SK-N-MC (cell line): ENCODE results near the gene WDFY1.

Experiments used
- DNase-seq: peaks from one replicate; pipeline ENCODE4 v3.0.0-alpha.2; 2011; ENCODE audit warnings: low read depth, low spot score
- H3K27ac ChIP-seq: fragments of 200-600 bp; sonication (generic); 2 replicates; pipeline ENCODE4 v1.5.1; 2016; ENCODE audit warnings: mixed run types
- H3K36me3 ChIP-seq: fragments of 200-600 bp; sonication (generic); 2 replicates; pipeline ENCODE4 v1.6.1; 2017; ENCODE audit warnings: antibody characterized with exemption, low read length, mixed read lengths; ENCODE audit not compliant: insufficient read depth
- H3K4me3 ChIP-seq: fragments of 200-600 bp; sonication (generic); 2 replicates; pipeline ENCODE4 v1.5.1; 2016
- H3K9ac ChIP-seq: fragments of 200-600 bp; sonication (generic); 2 replicates; pipeline ENCODE4 v1.8.0; 2017; ENCODE audit warnings: mixed run types, mixed read lengths; ENCODE audit not compliant: insufficient read length
- H3K9me3 ChIP-seq: fragments of 200-600 bp; sonication (generic); 2 replicates; pipeline ENCODE4 v1.6.1; 2017; ENCODE audit warnings: low read depth, mild to moderate bottlenecking, antibody characterized with exemption, low read length, moderate library complexity, mixed read lengths
- EZH2 ChIP-seq: fragments of 200-600 bp; sonication (generic); IDR thresholded peaks from one replicate; pipeline ENCODE4 v1.6.1; 2017; ENCODE audit warnings: antibody characterized with exemption
- FOXP2 ChIP-seq: optimal IDR thresholded peaks from 2 replicates; pipeline ENCODE3; 2011; ENCODE audit warnings: mild to moderate bottlenecking, moderate library complexity; ENCODE audit not compliant: insufficient read depth; ENCODE audit errors: extremely low read length, control extremely low read depth
- POLR2AphosphoS5 ChIP-seq: IDR thresholded peaks from 2 replicates; pipeline ENCODE4 v1.6.1; 2012; ENCODE audit warnings: mild to moderate bottlenecking, low read depth, low read length, borderline replicate concordance

The WDFY1 gene

DNA sequence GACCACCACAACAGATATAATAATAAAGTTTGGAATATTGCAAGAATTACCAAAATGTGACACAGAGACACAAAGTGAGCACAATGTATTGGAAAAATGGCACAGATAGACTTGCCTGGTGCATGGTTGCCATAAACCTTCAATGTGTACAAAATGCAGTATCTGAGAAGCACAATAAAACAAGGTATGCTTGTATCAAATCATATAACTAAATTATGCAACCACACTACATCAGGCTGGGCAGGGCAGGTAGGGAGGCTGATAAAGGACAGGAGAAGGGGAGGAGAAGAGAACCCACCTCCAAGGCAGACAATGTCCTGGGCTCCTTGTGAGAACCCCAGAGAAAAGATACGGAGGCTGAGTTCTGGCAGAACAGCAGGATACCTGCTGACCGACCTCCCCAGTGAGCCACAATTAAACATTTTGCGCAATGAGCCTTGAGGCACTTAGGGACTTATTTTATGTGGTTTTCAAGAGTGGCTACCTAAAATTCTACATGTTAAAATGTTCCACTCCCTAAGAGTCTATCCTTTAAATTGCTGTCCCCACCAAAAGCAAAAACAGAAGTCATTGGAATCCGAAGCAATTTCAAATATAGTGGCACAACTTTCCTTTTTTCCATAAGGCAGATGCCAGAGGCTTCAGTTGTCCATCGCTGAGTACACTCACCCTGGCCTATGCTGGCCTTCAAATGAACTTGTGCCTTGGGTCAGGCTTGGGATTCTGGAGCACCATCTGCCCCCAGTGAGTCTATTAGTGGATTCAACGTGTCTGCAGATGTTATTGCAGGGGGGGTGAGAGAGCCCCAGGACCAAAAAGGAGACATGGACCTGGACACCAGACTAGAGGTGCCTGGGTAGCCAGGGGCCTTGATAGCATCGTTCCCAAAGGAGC is 16.8 kb downstream of the WDFY1 start:
- DNase-seq = no peak
- no peak for TF ChIP-seq EZH2
- no peak for TF ChIP-seq POLR2AphosphoS5
- TF ChIP-seq FOXP2 = no peak
- Histone ChIP-seq H3K36me3 (peaks cover 16% of the 10 kb centered on the region; the same call in 1 of the 2 replicates), H3K4me3 (no peak overlapping the region), H3K27ac (no peak overlapping the region), H3K9ac (no peak overlapping the region), H3K9me3 (0 out of 2 replicates have a peak, but pooled peaks cover 3% of the 10 kb centered on the region)

GRCh38 chr2:223925106-223925505 is 20.0 kb downstream of the WDFY1 start:
- DNase-seq = no peak
- H3K27ac ChIP-seq = no peak overlapping the region
- no peak overlapping the region for H3K4me3 ChIP-seq
- H3K36me3 ChIP-seq = peaks cover 16% of the 10 kb centered on the region; the same call in 1 of the 2 replicates
- 0 out of 2 replicates have a peak, but pooled peaks cover 3% of the 10 kb centered on the region for H3K9me3 ChIP-seq
- TF ChIP-seq FOXP2 (no peak), POLR2AphosphoS5 (no peak), EZH2 (no peak)
- H3K9ac ChIP-seq = no peak overlapping the region

DNA sequence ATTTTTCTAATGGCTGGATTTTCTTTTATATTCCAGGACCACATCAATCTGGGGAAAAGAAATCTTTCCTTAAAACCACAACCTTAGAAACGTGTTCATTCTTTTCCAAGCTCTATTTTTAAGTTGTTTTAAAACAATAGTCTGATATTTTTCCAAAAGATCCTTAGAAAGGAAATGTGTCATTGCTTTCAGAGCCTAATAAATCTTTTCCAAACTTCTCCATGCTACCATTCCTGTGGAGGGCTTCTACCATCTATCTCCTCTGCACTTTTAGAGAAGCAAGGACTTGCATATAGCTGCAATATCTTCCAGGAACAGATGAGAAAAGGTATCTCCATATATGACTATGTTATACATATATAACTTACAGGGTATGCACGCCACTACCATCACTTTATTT is 21.2 kb downstream of the WDFY1 start:
- TF ChIP-seq POLR2AphosphoS5 (no peak), FOXP2 (no peak), EZH2 (no peak)

DNA sequence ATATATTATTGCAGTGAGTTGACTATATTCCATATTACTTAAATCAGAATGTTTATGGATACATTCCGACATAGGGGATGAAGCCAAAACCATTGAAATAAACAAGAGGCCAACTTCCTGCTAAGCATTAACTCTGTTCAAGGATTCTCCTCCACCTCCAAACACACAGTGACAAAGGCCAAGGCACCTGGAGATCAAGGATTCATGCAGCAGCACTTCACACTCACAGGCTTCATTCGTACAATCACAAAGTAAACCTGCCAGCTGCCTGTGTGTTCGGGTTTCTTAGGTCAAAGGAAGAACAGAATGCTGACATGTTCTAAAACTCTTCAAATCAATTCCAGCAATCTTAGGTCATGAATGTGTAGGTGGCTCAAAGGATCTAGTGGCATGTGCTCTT is 22.8 kb downstream of the WDFY1 start:
- no peak overlapping the region for H3K4me3 ChIP-seq
- H3K9ac ChIP-seq = no peak overlapping the region
- no peak for TF ChIP-seq FOXP2
- TF ChIP-seq POLR2AphosphoS5 = no peak
- TF ChIP-seq EZH2 = no peak
- no peak for DNase-seq
- H3K36me3 ChIP-seq = peaks cover 21% of the 10 kb centered on the region
- H3K27ac ChIP-seq = no peak overlapping the region
- H3K9me3 ChIP-seq = 0 out of 2 replicates have a peak, but pooled peaks cover 3% of the 10 kb centered on the region

More for the DNA sequence above, 21.2 kb downstream of the WDFY1 start:
- no peak overlapping the region for H3K9ac ChIP-seq
- H3K9me3 ChIP-seq = 0 out of 2 replicates have a peak, but pooled peaks cover 3% of the 10 kb centered on the region
- no peak overlapping the region for H3K27ac ChIP-seq
- no peak overlapping the region for H3K4me3 ChIP-seq
- peaks cover 16% of the 10 kb centered on the region; the same call in 1 of the 2 replicates for H3K36me3 ChIP-seq
- no peak for DNase-seq

DNA sequence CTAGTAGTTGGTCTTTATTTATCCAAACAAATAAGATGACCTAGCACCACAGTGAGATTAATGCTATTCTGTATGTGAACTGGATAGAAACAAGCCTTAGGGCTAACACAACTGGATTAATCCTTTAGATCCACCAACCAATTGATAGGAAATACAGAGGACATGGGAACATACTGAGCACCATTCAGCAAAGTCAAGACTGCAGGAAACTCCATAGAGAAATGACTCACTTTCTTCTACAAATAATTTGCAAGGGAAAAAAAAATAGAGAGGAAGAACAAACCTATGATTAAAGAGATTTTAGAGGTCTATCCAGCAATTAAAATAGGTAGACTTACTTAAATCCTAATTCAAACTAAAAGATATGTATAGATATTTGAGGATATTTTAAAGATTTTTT is 23.9 kb downstream of the WDFY1 start:
- H3K27ac ChIP-seq = no peak overlapping the region

GRCh38 chr2:223920109-223920508 is 25.0 kb downstream of the WDFY1 start:
- DNase-seq = no peak
- no peak overlapping the region for H3K27ac ChIP-seq
- no peak for TF ChIP-seq FOXP2
- TF ChIP-seq POLR2AphosphoS5 = no peak
- TF ChIP-seq EZH2 = no peak
- H3K4me3 ChIP-seq = no peak overlapping the region
- H3K9me3 ChIP-seq = no peaks in the 10 kb centered on the region
- no peak overlapping the region for H3K9ac ChIP-seq
- peaks cover 26% of the 10 kb centered on the region for H3K36me3 ChIP-seq

More for the DNA sequence above, 23.9 kb downstream of the WDFY1 start:
- H3K9me3 ChIP-seq = no peaks in the 10 kb centered on the region
- TF ChIP-seq POLR2AphosphoS5 = no peak
- no peak for TF ChIP-seq FOXP2
- TF ChIP-seq EZH2 = no peak
- H3K36me3 ChIP-seq = peaks cover 25% of the 10 kb centered on the region
- no peak overlapping the region for H3K4me3 ChIP-seq
- no peak overlapping the region for H3K9ac ChIP-seq
- DNase-seq = no peak

DNA sequence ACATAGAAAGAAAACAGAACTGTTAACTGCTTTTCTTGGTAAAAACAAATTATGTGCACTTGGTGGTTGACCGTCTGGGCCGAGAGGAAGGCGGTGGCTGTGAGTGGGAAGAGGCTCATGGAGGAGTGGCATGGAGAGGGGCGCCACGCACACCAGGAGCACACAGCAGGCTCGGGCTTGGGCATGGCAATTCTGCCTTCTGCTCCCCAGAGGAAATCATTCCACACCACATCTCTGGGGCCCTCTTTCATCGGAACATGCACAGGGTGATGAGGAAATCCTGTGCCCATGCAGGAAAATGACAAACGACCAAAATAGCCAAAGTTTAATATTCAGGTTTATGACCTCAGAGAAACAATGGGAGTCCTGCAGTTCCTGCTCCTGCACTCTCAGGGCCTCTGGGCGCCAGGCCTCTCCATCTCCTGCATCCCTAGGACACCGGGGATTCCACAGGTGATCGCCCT is 26.4 kb downstream of the WDFY1 start:
- no peak for DNase-seq
- Histone ChIP-seq H3K4me3 (no peak overlapping the region), H3K9ac (no peak overlapping the region), H3K27ac (no peak overlapping the region), H3K9me3 (no peaks in the 10 kb centered on the region), H3K36me3 (peaks cover 31% of the 10 kb centered on the region)
- no peak for TF ChIP-seq EZH2
- no peak for TF ChIP-seq POLR2AphosphoS5
- no peak for TF ChIP-seq FOXP2

DNA sequence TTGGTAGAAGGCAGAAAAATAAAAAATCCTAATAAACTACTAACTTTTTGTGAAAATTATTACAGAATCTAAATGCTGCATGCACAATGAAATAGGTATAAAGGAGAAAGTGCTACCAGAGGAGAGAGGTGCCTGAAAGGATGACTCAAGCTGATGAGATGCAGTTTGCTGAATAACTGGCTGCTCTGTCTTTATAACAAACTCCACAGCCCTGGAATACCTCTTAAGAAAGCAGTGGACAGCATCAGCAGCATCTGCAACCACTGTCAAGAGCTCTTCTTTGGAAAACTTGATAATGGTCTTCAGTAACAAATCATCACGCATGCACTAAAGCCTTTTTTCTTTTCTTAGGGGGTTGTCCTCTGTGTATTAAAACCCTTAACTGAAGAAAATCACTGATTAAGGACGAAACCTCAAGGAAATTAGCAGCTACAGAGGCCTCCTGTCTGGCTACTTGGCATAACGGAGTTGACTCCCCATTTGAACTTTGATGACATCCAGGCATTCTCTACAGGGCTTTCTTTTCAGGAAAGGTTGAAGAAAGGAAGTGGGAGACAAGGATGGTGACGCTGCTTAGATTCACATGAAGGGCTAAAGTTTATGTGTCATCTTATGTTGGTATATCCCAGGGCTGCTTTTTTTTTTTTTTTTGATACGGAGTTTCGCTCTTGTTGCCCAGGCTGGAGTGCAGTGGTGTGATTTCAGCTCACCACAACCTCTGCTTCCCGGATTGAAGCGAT is 28.8 kb downstream of the WDFY1 start:
- Histone ChIP-seq H3K4me3 (no peak overlapping the region), H3K9ac (no peak overlapping the region), H3K36me3 (peaks cover 43% of the 10 kb centered on the region), H3K9me3 (no peaks in the 10 kb centered on the region), H3K27ac (no peak overlapping the region)
- no peak for TF ChIP-seq FOXP2
- TF ChIP-seq POLR2AphosphoS5 = no peak
- TF ChIP-seq EZH2 = no peak
- DNase-seq = no peak
